GM10248 (cell line): Measurements from ENCODE around the gene KLHL25.

Experiments
- CTCF ChIA-PET: fragments of 300-600 bp; sonication (Branson Sonifier 250); formaldehyde crosslinking; extraction: SDS; loops from one replicate; lab custom pipeline; 2021; ENCODE audit warnings: antibody characterized with exemption; lab: Yijun Ruan, JAX
- POLR2A ChIA-PET: fragments of 350-650 bp; sonication (Branson Sonifier 250); formaldehyde crosslinking; extraction: SDS; loops from one replicate; lab custom pipeline; 2020; ENCODE audit warnings: antibody characterized with exemption; lab: Yijun Ruan, JAX
- DNase-seq: peaks from one replicate; pipeline ENCODE4 v3.0.0; 2012; ENCODE audit errors: extremely low spot score
- TF ChIP-seq, protein P1 (sequence below): IDR thresholded peaks from 2 replicates; pipeline ENCODE4 v1.5.1; 2012; ENCODE audit warnings: mild to moderate bottlenecking, low read depth; ENCODE audit errors: extremely low read depth, missing control alignments, control extremely low read depth

KLHL25 gene

GRCh38 chr15:85741021-85741421 lies 53.7 kb downstream of the KLHL25 start:
- no peak for DNase-seq
- POLR2A ChIA-PET = interaction anchor here (1.5 kb wide), 1 partner anchor 11 kb away, joined by 4 read pairs; no protein-coding TSS in a partner anchor
- TF ChIP-seq, protein P1, sequence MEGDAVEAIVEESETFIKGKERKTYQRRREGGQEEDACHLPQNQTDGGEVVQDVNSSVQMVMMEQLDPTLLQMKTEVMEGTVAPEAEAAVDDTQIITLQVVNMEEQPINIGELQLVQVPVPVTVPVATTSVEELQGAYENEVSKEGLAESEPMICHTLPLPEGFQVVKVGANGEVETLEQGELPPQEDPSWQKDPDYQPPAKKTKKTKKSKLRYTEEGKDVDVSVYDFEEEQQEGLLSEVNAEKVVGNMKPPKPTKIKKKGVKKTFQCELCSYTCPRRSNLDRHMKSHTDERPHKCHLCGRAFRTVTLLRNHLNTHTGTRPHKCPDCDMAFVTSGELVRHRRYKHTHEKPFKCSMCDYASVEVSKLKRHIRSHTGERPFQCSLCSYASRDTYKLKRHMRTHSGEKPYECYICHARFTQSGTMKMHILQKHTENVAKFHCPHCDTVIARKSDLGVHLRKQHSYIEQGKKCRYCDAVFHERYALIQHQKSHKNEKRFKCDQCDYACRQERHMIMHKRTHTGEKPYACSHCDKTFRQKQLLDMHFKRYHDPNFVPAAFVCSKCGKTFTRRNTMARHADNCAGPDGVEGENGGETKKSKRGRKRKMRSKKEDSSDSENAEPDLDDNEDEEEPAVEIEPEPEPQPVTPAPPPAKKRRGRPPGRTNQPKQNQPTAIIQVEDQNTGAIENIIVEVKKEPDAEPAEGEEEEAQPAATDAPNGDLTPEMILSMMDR = no peak
- CTCF ChIA-PET = interaction anchor here (1.4 to 5.2 kb wide), 5 partner anchors 8 to 99 kb away, joined by 4 to 30 read pairs (median 7); no protein-coding TSS in a partner anchor

- CTCF ChIA-PET = interaction anchor here (1.5 kb wide), 1 partner anchor 26 kb away, joined by 4 read pairs; no protein-coding TSS in a partner anchor
Observed at GRCh38 chr15:85737061-85737460, 57.7 kb downstream of the KLHL25 start.

GRCh38 chr15:85733416-85733815 lies 61.3 kb downstream of the KLHL25 start:
- TF ChIP-seq, protein P1 = no peak
- no peak for DNase-seq
- ChIA-PET CTCF (interaction anchor here (1.2 to 1.9 kb wide), 2 partner anchors 9 to 107 kb away, joined by 4 to 7 read pairs; no protein-coding TSS in a partner anchor), POLR2A (interaction anchor here (0.6 kb wide), 1 partner anchor 75 kb away, joined by 3 read pairs; no protein-coding TSS in a partner anchor)

More at GRCh38 chr15:85737061-85737460, 57.7 kb downstream of the KLHL25 start:
- no peak for DNase-seq
- POLR2A ChIA-PET = no interaction called here
- TF ChIP-seq, protein P1 = no peak

GRCh38 chr15:85730001-85730820 lies 64.5 kb downstream of the KLHL25 start:
- POLR2A ChIA-PET = interaction anchor here (1.2 kb wide), 2 partner anchors 9 to 10 kb away, joined by 3 to 4 read pairs; no protein-coding TSS in a partner anchor
- CTCF ChIA-PET = interaction anchor here (0.8 to 5.2 kb wide), 16 partner anchors 8 to 434 kb away, joined by 3 to 47 read pairs (median 4); no protein-coding TSS in a partner anchor
- peak; percentile 62 for DNase-seq

DNA sequence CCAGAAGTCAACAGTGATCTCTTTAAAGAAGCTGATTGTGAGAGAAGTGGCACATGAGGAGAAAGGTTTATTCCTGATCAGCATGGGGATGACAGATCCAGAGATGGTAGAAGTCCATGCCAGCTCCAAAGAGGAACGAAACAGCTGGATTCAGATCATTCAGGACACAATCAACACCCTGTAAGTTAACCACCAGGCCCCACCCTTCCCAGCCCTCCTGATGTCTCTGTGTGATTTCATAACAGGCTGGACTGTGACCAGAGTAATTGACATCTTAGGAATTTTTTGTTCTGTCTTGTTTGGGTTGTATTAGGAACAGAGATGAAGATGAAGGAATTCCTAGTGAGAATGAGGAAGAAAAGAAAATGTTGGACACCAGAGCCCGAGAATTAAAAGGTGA lies 67.7 kb downstream of the KLHL25 start:
- no peak for DNase-seq
- POLR2A ChIA-PET = no interaction called here
- CTCF ChIA-PET = interaction anchor here (1.0 to 5.2 kb wide), 2 partner anchors 61 to 114 kb away, joined by 3 to 47 read pairs; no protein-coding TSS in a partner anchor
- TF ChIP-seq, protein P1 = no peak

More at GRCh38 chr15:85730001-85730820, 64.5 kb downstream of the KLHL25 start:
- TF ChIP-seq, protein P1 = peak; percentile 67

DNA sequence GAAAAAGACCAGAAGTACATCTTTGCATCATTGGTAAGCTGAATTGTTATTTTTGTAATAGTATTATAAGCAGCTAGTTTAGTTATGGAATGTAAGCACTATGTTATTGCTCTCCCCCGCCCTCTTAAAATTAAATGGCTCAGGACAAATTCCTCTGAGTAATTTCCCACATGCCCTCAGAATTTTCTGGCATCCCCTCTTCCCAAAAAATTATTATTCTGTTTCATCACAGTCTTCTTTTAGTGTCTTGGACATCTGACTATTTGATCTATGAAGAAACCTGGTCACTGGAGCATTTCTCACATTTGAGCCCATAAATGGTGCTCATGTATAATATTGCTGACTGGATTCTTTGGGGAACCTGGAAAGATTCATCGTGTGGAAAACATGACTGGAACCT lies 68.3 kb downstream of the KLHL25 start:
- POLR2A ChIA-PET = no interaction called here
- TF ChIP-seq, protein P1 = no peak
- DNase-seq = no peak
- CTCF ChIA-PET = interaction anchor here (2.3 to 5.2 kb wide), 2 partner anchors 14 to 115 kb away, joined by 6 to 47 read pairs; no protein-coding TSS in a partner anchor
